ENCODE measurements around the gene AP1G2. TPM values are rescaled to one million over a fixed set of nuclear protein-coding genes. Genes with fewer than 3 reads are reported as not detected.
A peak's percentile ranks its signal among the peaks of the same experiment; 100 is the strongest.

Gene AP1G2
- polyA plus RNA-seq, 1 donor, result 166 TPM

DNA sequence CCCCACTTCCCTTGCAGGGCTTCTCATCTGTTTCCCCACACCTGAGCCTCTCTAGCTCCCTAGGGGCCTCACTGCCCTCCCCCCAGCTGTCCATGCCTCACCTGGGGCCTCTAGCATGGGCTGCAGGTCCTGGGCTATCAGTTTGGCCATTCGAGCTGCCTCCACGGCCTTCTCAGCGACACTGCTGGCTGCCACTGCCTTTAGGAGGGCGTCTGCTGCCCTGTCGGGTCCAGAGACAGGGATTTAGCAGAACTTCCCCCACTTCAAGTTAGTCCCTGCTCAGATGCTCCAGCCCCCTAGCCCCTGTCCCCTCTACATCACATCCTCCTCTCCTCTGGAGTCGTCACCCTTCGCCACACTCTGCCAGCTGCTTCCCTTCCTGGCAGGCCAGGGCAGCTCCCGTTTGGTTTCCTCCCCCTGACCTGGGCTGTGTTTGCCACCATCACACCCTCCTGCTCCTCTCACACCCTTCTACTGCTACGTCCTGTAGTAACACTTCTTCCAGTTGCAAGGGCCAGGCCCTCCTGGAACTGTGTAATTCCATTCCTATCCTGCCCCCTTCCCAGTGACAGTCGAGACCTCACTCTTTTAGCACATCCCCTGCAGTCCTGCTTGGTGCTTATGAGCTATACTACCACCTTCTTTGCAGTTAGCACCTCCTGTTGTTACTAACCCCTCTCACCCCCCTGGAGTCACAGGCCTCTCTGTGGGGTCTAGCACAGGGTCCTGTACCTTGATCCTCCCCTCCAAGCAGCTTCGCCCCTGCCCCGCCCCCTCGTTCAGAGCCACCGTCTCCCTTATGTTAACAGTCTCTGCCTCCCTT, 4.3 kb upstream of the AP1G2 start:
- Histone ChIP-seq H3K27ac (ENCODE audit: low read length) (no peak overlapping the region), H3K36me3 (ENCODE audit: control insufficient read depth, insufficient read depth, low read length) (no peaks in the 10 kb centered on the region), H3K9me3 (ENCODE audit: control insufficient read depth, low read depth, low read length) (peaks cover 6% of the 10 kb centered on the region), H3K4me3 (ENCODE audit: low read length) (no peak overlapping the region), H3K4me1 (ENCODE audit: control insufficient read depth, insufficient read depth, low read length) (peaks cover 20% of the 10 kb centered on the region), H3K27me3 (ENCODE audit: control insufficient read depth, insufficient read depth, low read length) (peaks cover 42% of the 10 kb centered on the region)
- 83% methylated on average over 1 of the region's 14 CpGs for WGBS (ENCODE audit: insufficient coverage, low lambda C conversion rate)
- DNase-seq, result no peak

GRCh38 chr14:23570806-23571483, 3.4 kb upstream of the AP1G2 start:
- no peak overlapping the region for H3K4me3 ChIP-seq (ENCODE audit: low read length)
- peaks cover 6% of the 10 kb centered on the region for H3K36me3 ChIP-seq (ENCODE audit: control insufficient read depth, insufficient read depth, low read length)
- no peak overlapping the region for H3K27ac ChIP-seq (ENCODE audit: low read length)
- H3K27me3 ChIP-seq (ENCODE audit: control insufficient read depth, insufficient read depth, low read length), result peaks cover 34% of the 10 kb centered on the region
- WGBS (ENCODE audit: insufficient coverage, low lambda C conversion rate), result no CpG with 5 or more reads among the region's 23 CpGs
- H3K4me1 ChIP-seq (ENCODE audit: control insufficient read depth, insufficient read depth, low read length), result peaks cover 22% of the 10 kb centered on the region
- peaks cover 3% of the 10 kb centered on the region for H3K9me3 ChIP-seq (ENCODE audit: control insufficient read depth, low read depth, low read length)
- DNase-seq, result no peak

DNA sequence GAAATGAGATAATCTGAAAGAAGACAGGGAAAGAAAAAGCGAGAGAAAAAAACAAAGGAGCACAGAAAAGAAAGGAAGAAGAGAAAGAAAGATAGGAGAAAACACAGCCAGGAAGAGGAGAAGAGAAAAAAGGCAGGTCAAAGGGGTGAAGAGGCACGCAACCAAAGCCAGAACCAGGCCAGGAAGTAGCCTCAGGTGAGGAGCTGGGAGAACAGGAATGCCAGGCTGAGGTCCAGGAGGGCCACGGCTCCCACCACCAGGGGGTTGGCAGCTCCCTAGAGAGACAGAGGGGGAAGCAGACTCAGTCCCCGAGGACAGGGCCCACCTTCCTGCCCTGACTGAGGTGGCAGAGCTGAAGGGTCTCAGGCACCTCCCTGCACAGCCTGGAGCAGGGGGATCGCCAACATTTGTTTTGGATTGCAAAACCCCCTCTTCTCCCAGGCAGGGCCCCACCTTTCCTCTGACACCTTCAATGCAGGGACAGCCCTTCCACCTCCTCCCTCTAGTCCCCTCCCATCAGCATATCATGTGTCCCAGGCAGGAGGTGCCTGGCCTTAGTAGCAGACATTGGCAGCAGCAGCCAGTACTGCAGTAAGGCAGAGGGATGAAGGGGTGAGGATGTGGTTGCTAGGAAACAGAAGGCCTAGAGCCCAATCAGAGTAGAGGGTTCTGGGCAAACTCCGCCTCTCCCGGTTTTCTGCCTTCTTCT, 2.0 kb upstream of the AP1G2 start:
- peaks cover 23% of the 10 kb centered on the region for H3K27me3 ChIP-seq (ENCODE audit: control insufficient read depth, insufficient read depth, low read length)
- peak in 1 of 2 donors; percentile 38 for DNase-seq
- H3K9me3 ChIP-seq (ENCODE audit: control insufficient read depth, low read depth, low read length), result no peaks in the 10 kb centered on the region
- peaks cover 19% of the 10 kb centered on the region for H3K36me3 ChIP-seq (ENCODE audit: control insufficient read depth, insufficient read depth, low read length)
- no peak overlapping the region for H3K27ac ChIP-seq (ENCODE audit: low read length)
- WGBS (ENCODE audit: insufficient coverage, low lambda C conversion rate), result 100% methylated on average over 1 of the region's 7 CpGs
- H3K4me1 ChIP-seq (ENCODE audit: control insufficient read depth, insufficient read depth, low read length), result peaks cover 23% of the 10 kb centered on the region
- no peak overlapping the region for H3K4me3 ChIP-seq (ENCODE audit: low read length)

- H3K4me3 ChIP-seq (ENCODE audit: low read length), result no peak overlapping the region
- no peak for DNase-seq
- H3K4me1 ChIP-seq (ENCODE audit: control insufficient read depth, insufficient read depth, low read length), result peaks cover 23% of the 10 kb centered on the region
- no peak overlapping the region for H3K27ac ChIP-seq (ENCODE audit: low read length)
- peaks cover 27% of the 10 kb centered on the region for H3K36me3 ChIP-seq (ENCODE audit: control insufficient read depth, insufficient read depth, low read length)
- no peaks in the 10 kb centered on the region for H3K9me3 ChIP-seq (ENCODE audit: control insufficient read depth, low read depth, low read length)
- H3K27me3 ChIP-seq (ENCODE audit: control insufficient read depth, insufficient read depth, low read length), result peaks cover 19% of the 10 kb centered on the region
- no CpG with 5 or more reads among the region's 6 CpGs for WGBS (ENCODE audit: insufficient coverage, low lambda C conversion rate)
Measured at GRCh38 chr14:23568600-23569331, 1.2 kb upstream of the AP1G2 start.

- peaks cover 23% of the 10 kb centered on the region for H3K4me1 ChIP-seq (ENCODE audit: control insufficient read depth, insufficient read depth, low read length)
- 100% methylated on average over 1 of the region's 2 CpGs for WGBS (ENCODE audit: insufficient coverage, low lambda C conversion rate)
- peak overlapping the region; percentile 87 for H3K27ac ChIP-seq (ENCODE audit: low read length)
- DNase-seq, result no peak
- H3K27me3 ChIP-seq (ENCODE audit: control insufficient read depth, insufficient read depth, low read length), result peaks cover 14% of the 10 kb centered on the region
- peaks cover 33% of the 10 kb centered on the region for H3K36me3 ChIP-seq (ENCODE audit: control insufficient read depth, insufficient read depth, low read length)
- no peaks in the 10 kb centered on the region for H3K9me3 ChIP-seq (ENCODE audit: control insufficient read depth, low read depth, low read length)
- peak overlapping the region; percentile 80 for H3K4me3 ChIP-seq (ENCODE audit: low read length)
Measured at GRCh38 chr14:23568021-23568599, 519 bp upstream of the AP1G2 start.

DNA sequence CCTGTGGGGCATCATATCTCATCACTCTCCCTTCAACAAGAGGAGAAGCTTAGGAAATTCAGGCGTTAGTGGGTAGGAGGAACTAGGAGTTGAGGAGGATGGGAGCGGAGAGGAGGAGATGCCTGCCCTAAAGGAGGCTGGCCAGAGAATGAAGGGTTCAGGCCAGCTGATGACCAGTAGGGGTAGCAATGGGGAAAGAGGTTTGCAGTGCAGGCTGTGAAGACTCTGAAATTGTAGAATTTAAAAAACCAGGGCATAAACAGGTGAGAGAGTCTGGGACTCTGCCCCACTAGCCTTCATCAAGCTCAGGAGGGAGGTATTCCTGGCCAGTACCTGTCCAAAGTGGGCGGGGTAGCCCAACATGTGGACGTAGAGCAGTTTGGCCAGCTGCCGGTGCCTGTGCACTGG, 809 bp downstream of the AP1G2 start:
- Histone ChIP-seq H3K4me3 (ENCODE audit: low read length) (peak overlapping the region; percentile 80), H3K9me3 (ENCODE audit: control insufficient read depth, low read depth, low read length) (no peaks in the 10 kb centered on the region), H3K4me1 (ENCODE audit: control insufficient read depth, insufficient read depth, low read length) (peaks cover 23% of the 10 kb centered on the region), H3K27me3 (ENCODE audit: control insufficient read depth, insufficient read depth, low read length) (peaks cover 4% of the 10 kb centered on the region), H3K36me3 (ENCODE audit: control insufficient read depth, insufficient read depth, low read length) (peaks cover 45% of the 10 kb centered on the region), H3K27ac (ENCODE audit: low read length) (peak overlapping the region; percentile 87)
- peak in 1 of 2 donors; percentile 35 for DNase-seq
- no CpG with 5 or more reads among the region's 5 CpGs for WGBS (ENCODE audit: insufficient coverage, low lambda C conversion rate)

- Histone ChIP-seq H3K4me3 (ENCODE audit: low read length) (peak overlapping the region; percentile 80), H3K36me3 (ENCODE audit: control insufficient read depth, insufficient read depth, low read length) (peaks cover 50% of the 10 kb centered on the region), H3K4me1 (ENCODE audit: control insufficient read depth, insufficient read depth, low read length) (peaks cover 23% of the 10 kb centered on the region), H3K9me3 (ENCODE audit: control insufficient read depth, low read depth, low read length) (no peaks in the 10 kb centered on the region), H3K27me3 (ENCODE audit: control insufficient read depth, insufficient read depth, low read length) (no peaks in the 10 kb centered on the region), H3K27ac (ENCODE audit: low read length) (no peak overlapping the region)
- DNase-seq, result no peak
- WGBS (ENCODE audit: insufficient coverage, low lambda C conversion rate), result no CpG with 5 or more reads among the region's 10 CpGs
Measured at GRCh38 chr14:23566112-23566777, 1.3 kb downstream of the AP1G2 start.

- Histone ChIP-seq H3K36me3 (ENCODE audit: control insufficient read depth, insufficient read depth, low read length) (peaks cover 55% of the 10 kb centered on the region), H3K9me3 (ENCODE audit: control insufficient read depth, low read depth, low read length) (no peaks in the 10 kb centered on the region), H3K27me3 (ENCODE audit: control insufficient read depth, insufficient read depth, low read length) (no peaks in the 10 kb centered on the region), H3K27ac (ENCODE audit: low read length) (no peak overlapping the region), H3K4me3 (ENCODE audit: low read length) (no peak overlapping the region), H3K4me1 (ENCODE audit: control insufficient read depth, insufficient read depth, low read length) (peaks cover 23% of the 10 kb centered on the region)
- WGBS (ENCODE audit: insufficient coverage, low lambda C conversion rate), result no CpG with 5 or more reads among the region's 11 CpGs
- no peak for DNase-seq
Measured at GRCh38 chr14:23565626-23566025, 2.0 kb downstream of the AP1G2 start.

DNA sequence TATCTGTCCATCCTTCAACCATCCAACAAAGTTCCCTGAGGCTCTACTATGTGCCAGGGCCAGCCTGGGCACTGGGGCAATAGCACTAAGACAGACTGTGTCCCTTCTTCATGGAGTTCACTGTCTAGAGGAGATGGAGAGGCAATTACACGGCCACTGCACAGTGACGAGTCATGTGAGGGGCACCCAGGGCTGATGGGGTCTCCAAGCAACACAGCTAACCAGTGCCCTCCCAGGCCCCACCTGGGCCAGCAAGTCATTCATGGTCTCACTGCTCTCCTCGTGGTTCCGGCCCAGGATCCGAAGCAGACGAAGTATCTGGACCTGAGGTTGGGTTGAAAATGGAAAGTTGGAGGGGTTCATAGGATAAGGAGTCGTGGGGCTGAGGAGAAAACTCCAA, 2.7 kb downstream of the AP1G2 start:
- Histone ChIP-seq H3K4me3 (ENCODE audit: low read length) (no peak overlapping the region), H3K4me1 (ENCODE audit: control insufficient read depth, insufficient read depth, low read length) (peaks cover 23% of the 10 kb centered on the region), H3K27ac (ENCODE audit: low read length) (no peak overlapping the region), H3K36me3 (ENCODE audit: control insufficient read depth, insufficient read depth, low read length) (peaks cover 61% of the 10 kb centered on the region), H3K9me3 (ENCODE audit: control insufficient read depth, low read depth, low read length) (no peaks in the 10 kb centered on the region), H3K27me3 (ENCODE audit: control insufficient read depth, insufficient read depth, low read length) (no peaks in the 10 kb centered on the region)
- no peak for DNase-seq
- WGBS (ENCODE audit: insufficient coverage, low lambda C conversion rate), result no CpG with 5 or more reads among the region's 7 CpGs

Measured in large intestine (tissue), 3 donors.